Natural killer cell treated with Interleukin-12 subunit alpha and Interleukin-12 subunit beta and Interleukin-15 and Interleukin-18, amount 100 ng/mL, for 72 hours (primary cell): Measurements from ENCODE around the gene CLDN22. TPM values are rescaled to one million over a fixed set of nuclear protein-coding genes. Genes with fewer than 3 reads are reported as not detected.

Source experiments
- ATAC-seq, 2 donors: fragments of 150-1000 bp; cut with Tn5 transposase in 1 of 2; sonication (Bioruptor Pico), chemical (Tn5 transposase) in 1 of 2; 2 replicates each; pipeline ENCODE4 v1.10.0; 2021
- DNase-seq: peaks from one replicate; pipeline ENCODE4 v3.0.0; 2022; ENCODE audit warnings: low spot score
- H3K27ac Mint-ChIP-seq, 2 donors: 1 replicate in 1 of 2; 2 replicates in 1 of 2; pipeline ENCODE4 v1.8.0; 2022; ENCODE audit warnings: mixed read lengths in 2 of 2, mild to moderate bottlenecking in 1 of 2, moderate library complexity in 1 of 2
- H3K27me3 Mint-ChIP-seq, 2 donors: 1 replicate in 1 of 2; 2 replicates in 1 of 2; pipeline ENCODE4 v1.8.0; 2022; ENCODE audit warnings: mixed read lengths in 2 of 2
- H3K36me3 Mint-ChIP-seq: one replicate; pipeline ENCODE4 v1.8.0; 2022; ENCODE audit warnings: mixed read lengths
- H3K4me1 Mint-ChIP-seq, 2 donors: 1 replicate in 1 of 2; 2 replicates in 1 of 2; pipeline ENCODE4 v1.8.0; 2022; ENCODE audit warnings: low read depth in 2 of 2, mixed read lengths in 2 of 2, mild to moderate bottlenecking in 1 of 2
- H3K4me3 Mint-ChIP-seq: one replicate; pipeline ENCODE4 v1.8.0; 2022; ENCODE audit warnings: mixed read lengths
- H3K9me3 Mint-ChIP-seq: 2 replicates; pipeline ENCODE4 v1.8.0; 2022; ENCODE audit warnings: mixed read lengths
- total RNA-seq, 2 donors: library from RNA; stranded (reverse); gene quantifications; one replicate each; pipeline ENCODE4 v1.2.3, GENCODE V29; 2022

CLDN22 gene
- total RNA-seq: not detected

DNA sequence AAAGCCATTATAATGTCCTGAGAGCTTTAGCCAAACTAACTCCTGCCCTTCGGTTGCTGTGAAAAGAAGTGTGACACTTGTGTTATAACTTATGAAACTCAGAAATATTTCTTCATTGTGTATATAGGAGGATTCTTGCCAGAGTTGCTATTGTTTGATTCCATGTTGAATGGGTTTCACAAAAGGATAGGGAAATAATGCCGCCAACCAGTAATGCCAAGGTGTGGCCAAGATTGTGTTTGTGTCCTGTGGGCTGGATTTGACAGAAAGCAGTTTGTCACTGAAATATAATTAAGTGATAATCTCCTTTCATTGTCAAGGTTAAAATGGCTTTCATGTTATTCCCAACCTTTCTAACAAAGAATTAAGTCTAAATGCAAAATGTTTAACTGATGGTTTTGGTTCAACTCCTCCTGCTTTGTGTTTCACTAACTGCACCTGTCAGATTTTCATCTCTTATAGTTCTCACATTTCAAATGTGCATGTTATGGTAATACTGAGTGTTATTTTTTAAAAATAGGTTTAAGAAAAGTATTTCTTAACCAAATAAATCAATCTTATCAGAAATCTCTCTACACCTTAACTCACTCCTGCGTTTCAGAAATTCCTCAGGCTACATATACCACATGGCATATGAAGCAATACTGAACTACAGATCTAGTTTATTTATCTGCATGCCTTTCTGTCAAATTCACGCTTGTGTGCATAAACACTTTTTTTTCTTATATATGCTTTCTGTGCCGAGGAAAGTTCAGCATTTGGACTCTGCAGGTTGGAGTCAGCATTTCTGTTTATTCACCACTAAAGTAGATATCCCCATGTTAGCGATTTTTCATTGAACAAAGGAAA, at the start of gene CLDN22:
Gene CLDN22 (minus strand): TSS at position 66 of the 849 bp plus-strand sequence. CDS start 58 bp downstream, at position 8.
- ATAC-seq: no peak
- Mint-ChIP-seq H3K4me3 (peak within 1 kb of the TSS; percentile 57), H3K36me3 (no peaks in the 10 kb centered on the region), H3K27ac (peak within 1 kb of the TSS; percentile 14 to 72), H3K4me1 (peaks cover 19 to 22% of the 10 kb centered on the region in 2 donors), H3K9me3 (no peaks in the 10 kb centered on the region), H3K27me3 (peaks cover 5 to 21% of the 10 kb centered on the region in 2 donors)
- DNase-seq: no peak

DNA sequence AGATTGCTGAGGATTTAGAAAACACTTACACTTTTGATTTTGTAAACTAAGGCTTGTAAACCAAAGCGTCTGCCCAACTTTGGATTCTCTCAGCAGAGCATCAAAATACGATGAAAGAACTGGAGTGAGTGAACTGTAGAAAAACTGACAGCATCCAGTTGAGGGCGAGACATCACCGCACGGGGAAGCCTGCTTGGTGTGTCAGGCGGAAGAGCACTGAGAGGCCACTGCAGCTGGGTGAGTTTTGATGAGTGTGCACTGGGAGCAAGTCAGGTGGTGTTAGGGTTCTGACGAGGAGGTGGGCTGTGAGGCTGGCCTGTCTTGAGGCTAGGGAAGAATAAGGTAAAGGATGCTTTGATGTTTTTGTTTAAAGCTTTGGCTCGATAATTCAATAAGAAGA, 49.0 kb upstream of the CLDN22 start:
- Mint-ChIP-seq H3K27me3 (peaks cover 0 to 12% of the 10 kb centered on the region in 2 donors), H3K4me3 (no peak overlapping the region), H3K9me3 (no peaks in the 10 kb centered on the region), H3K36me3 (peaks cover 4% of the 10 kb centered on the region), H3K27ac (no peak overlapping the region), H3K4me1 (no peaks in the 10 kb centered on the region)
- peak; percentile 13 for DNase-seq
- ATAC-seq: no peak

DNA sequence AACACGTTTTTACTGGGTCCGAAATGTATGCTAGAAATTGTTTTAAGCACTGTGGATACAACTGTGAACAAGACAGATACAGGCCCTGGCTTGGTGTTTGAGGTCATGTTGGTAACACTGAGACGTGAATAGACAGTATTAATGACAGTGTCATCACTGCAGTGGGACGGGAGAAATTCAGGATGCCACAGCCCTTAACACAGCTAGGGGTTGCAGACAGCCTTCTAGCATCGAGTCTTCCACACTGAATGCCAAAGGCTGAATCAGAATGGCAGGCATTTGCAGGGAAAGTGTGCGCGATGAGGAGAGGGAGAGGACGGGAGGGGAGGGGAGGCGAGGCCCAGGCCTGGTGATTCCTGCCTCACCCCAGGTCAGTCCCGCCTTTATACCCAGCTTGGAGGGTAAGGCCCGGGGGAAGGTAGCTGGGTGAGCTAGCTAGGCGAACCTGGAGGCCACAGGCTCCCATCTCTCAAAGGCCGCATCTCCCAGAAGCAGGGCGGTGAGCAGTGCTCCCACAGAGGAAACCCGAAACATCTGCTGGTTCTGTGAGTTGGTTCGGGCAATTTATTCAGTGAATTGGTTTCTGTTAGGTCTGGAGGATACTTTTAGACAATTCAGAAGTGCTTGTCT, 46.2 kb upstream of the CLDN22 start:
- DNase-seq: peak; percentile 35
- Mint-ChIP-seq H3K27me3 (peaks cover 0 to 12% of the 10 kb centered on the region in 2 donors), H3K27ac (no peak overlapping the region), H3K9me3 (no peaks in the 10 kb centered on the region), H3K4me3 (no peak overlapping the region), H3K4me1 (no peaks in the 10 kb centered on the region), H3K36me3 (no peaks in the 10 kb centered on the region)
- no peak for ATAC-seq

DNA sequence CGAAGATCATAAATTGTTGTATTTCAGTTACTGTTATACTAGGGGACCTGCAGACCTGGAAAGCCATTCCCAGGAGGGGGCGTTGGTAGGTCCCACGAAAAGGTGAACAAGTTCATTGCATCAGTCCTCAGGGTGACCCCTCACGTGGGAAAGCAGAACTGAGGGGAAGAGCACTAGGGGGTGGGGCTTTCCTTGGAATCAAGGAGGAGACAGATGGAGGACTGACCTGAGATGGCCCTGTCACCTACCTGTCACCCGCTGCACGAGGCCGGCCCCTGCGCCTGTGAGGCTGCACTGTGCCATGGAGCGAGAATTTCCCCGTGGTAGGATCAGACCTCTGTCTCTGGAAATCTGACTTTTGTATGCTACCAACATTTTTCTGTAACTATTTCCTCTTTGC, 43.9 kb upstream of the CLDN22 start:
- Mint-ChIP-seq H3K27me3 (peaks cover 0 to 9% of the 10 kb centered on the region in 2 donors), H3K27ac (no peak overlapping the region), H3K4me1 (no peaks in the 10 kb centered on the region), H3K36me3 (no peaks in the 10 kb centered on the region), H3K9me3 (no peaks in the 10 kb centered on the region), H3K4me3 (no peak overlapping the region)
- no peak for ATAC-seq
- DNase-seq: peak; percentile 20

DNA sequence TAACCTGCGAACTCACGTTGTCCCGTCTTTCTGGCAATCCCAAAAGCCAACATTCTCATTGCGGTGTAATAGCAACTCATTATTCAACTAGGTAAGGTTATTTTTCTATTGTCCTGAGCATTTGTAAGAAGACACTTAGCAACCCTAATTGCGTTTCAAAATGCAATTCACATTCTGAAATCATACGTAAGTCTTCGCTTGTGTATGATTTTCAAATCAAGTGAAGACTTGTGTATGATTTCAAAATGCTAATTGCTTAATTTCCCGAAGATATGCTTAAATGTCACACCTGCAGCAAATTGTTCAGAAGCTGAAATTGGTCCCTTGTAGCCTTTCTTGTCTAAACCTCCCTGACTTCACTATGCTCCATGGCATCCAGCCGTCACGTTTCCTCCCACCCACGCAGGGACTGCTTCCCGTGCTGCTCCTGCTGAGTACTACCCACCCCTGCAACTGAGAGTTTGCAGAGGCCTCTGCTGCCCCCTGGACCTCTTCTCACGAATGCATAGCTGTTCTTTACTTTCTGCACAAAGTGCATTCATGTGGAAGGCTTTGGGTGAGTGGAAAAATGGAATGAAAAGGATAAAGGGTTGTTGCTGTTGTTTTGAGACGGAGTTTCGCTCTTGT, 43.0 kb upstream of the CLDN22 start:
- H3K4me1 Mint-ChIP-seq: no peaks in the 10 kb centered on the region
- no peak overlapping the region for H3K27ac Mint-ChIP-seq
- H3K4me3 Mint-ChIP-seq: no peak overlapping the region
- DNase-seq (peak; percentile 44), ATAC-seq (no peak)
- no peaks in the 10 kb centered on the region for H3K9me3 Mint-ChIP-seq
- H3K27me3 Mint-ChIP-seq: peaks cover 0 to 9% of the 10 kb centered on the region in 2 donors
- no peaks in the 10 kb centered on the region for H3K36me3 Mint-ChIP-seq

DNA sequence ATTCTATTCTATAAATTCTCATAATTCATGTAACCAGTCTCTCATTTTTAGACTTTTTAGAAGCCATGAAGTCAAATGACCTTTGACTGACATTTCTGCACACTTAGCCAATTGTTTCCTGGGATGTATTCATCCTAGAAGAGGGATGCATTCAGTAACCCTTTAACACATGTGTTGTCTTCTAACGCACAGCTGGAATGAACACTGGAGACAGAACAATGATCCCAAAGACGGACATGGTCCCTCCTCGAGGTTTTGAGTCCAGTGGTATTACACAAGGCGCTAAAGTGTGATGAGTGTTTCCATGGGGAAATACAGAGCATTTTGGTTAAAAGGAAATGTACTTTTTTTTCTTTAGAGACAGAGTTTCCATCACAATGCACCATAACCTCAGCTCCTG, 42.0 kb upstream of the CLDN22 start:
- H3K36me3 Mint-ChIP-seq: no peaks in the 10 kb centered on the region
- no peak overlapping the region for H3K4me3 Mint-ChIP-seq
- DNase-seq (peak; percentile 10), ATAC-seq (no peak)
- H3K4me1 Mint-ChIP-seq: no peaks in the 10 kb centered on the region
- H3K27ac Mint-ChIP-seq: no peak overlapping the region
- peaks cover 0 to 13% of the 10 kb centered on the region in 2 donors for H3K27me3 Mint-ChIP-seq
- no peaks in the 10 kb centered on the region for H3K9me3 Mint-ChIP-seq

DNA sequence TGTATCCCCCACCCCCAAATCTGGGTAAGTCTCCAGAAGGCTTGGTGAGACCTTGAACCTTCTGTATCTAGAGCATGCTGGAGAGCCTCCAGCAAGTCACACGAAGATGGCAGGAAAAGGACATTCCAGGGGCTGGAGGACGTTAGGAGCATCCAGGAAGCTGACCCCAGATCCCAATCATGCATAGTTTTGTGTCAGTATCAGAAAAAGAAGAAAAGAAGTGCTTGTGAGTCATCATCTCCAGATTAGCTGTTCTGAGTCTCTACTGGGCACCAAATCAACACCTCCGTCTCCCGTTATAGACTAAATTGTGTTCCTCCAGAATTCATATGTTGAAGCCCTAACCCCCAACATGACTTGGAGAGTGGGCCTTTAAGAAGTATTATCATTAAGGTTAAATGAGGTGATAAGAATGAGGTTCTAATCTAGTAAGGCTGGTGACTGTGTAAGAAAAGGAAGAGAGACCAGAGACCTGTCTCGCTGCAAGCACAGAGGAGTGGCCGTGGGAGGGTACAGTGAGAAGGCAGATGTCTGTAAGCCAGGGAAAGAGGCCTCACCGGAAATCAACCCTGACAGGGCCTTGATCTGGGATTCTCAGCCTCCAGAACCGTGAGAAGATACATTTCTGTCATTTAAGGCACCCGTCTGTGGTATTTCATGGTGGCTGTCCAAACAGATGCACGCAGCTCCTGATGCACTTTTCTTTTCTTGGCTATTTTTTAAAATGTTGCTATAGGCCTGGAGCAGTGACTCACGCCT, 40.3 kb upstream of the CLDN22 start:
- Mint-ChIP-seq H3K36me3 (no peaks in the 10 kb centered on the region), H3K27me3 (peaks cover 0 to 13% of the 10 kb centered on the region in 2 donors), H3K9me3 (no peaks in the 10 kb centered on the region), H3K4me3 (no peak overlapping the region), H3K4me1 (no peaks in the 10 kb centered on the region), H3K27ac (no peak overlapping the region)
- ATAC-seq: no peak
- DNase-seq: no peak

DNA sequence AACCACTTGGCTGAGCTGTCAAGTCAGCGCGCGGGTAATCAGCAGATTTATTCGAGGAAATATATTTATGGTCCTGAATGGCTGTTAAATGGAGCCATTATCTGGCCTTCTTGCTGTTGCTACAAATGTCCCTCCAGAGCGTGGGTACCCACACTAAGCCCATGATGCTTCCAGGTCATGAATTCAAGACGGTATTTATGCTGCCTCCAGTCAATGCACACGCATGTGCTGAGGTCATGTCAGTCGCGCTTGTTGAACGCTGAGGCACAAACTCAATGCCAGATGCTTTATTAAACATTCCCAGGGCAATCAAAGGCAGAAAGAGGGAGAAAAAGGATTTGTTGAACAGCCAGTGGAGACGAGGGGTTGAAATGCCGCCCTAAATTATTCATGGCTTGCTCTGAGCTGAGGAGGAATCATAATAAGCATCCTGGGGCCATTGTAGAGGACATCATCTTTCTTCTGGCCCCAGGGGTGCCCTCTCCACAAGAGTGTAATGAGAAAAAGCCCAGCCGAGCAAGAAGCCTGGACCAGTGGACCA, 38.2 kb upstream of the CLDN22 start:
- H3K36me3 Mint-ChIP-seq: no peaks in the 10 kb centered on the region

DNA sequence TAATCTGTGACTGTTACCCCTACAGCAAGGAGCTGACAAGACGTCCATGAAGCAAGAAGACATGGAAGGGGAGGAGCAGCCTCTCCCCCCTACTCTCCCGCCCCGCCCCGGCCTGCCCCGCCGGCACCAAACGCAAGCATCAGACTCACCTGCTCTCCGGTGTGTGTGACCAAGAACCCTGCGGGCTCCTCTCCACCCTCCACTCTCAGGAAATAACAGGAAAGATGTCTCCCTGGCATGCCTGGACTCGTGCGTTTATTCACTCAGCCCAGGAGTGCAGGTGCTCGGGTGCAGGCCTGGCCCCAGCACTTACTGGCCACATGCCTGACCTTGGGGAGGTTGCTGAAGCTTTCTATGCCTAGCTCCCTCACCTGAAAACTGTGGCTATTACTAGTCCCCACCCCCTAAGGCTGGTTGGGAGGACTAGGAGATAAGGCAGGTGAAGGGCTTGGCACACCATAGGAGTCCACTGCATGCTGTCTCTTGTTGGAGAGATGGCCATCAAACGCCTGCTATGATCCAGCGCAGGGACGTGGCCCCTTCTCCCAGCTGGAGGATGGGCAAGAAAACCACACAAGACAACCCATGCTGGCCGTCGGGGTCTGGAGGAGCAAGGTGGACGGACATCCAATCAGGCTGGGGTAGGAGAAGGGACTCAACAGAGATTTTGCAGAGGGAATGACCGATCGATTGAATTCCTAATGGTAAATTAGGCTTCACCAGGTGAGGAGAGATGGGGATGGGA, 37.0 kb upstream of the CLDN22 start:
- H3K36me3 Mint-ChIP-seq: no peaks in the 10 kb centered on the region

More for the DNA sequence above, 38.2 kb upstream of the CLDN22 start:
- Mint-ChIP-seq H3K27ac (no peak overlapping the region), H3K4me3 (no peak overlapping the region), H3K9me3 (no peaks in the 10 kb centered on the region), H3K27me3 (peaks cover 0 to 9% of the 10 kb centered on the region in 2 donors), H3K4me1 (no peaks in the 10 kb centered on the region)
- no peak for ATAC-seq
- DNase-seq: no peak

DNA sequence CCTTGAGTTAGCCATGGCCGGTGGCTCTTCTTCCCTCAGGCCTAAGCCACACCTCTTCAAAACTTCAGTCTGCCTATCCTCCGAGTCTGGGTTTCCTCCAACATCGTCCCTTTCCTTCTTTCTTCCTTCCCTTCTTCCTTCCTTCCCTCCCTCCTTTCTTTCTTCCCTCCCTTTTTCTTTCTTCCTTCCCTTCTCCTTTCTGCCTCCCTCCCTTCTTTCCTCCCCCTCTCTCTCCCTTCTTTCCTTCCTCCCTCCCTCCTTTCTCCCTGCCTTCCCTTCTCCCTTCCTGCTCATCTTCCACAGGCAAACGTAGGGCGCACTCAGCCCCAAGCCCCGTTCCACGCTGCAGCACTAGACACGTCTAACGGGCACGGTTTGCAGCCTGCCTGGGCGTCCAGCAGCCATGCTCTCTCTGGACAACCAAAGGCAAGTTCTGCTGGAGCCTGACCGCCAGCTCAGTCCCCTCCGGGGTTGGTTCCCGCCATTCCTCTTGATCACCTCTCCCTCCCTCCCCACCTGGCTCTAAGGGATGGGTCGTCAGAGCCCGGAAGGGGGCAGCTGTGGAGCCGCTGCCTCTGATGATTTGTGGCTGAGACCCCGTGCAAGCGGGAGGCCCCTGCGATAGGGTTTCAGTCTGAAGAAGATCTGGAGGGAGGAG, 36.2 kb upstream of the CLDN22 start:
- H3K9me3 Mint-ChIP-seq: no peaks in the 10 kb centered on the region
- no peak overlapping the region for H3K27ac Mint-ChIP-seq

More for the DNA sequence above, 37.0 kb upstream of the CLDN22 start:
- peak overlapping the region in 1 of 2 donors; percentile 6 for H3K27ac Mint-ChIP-seq
- peaks cover 0 to 9% of the 10 kb centered on the region in 2 donors for H3K27me3 Mint-ChIP-seq
- DNase-seq: peak; percentile 23
- ATAC-seq: no peak
- no peak overlapping the region for H3K4me3 Mint-ChIP-seq
- H3K9me3 Mint-ChIP-seq: no peaks in the 10 kb centered on the region
- no peaks in the 10 kb centered on the region for H3K4me1 Mint-ChIP-seq

DNA sequence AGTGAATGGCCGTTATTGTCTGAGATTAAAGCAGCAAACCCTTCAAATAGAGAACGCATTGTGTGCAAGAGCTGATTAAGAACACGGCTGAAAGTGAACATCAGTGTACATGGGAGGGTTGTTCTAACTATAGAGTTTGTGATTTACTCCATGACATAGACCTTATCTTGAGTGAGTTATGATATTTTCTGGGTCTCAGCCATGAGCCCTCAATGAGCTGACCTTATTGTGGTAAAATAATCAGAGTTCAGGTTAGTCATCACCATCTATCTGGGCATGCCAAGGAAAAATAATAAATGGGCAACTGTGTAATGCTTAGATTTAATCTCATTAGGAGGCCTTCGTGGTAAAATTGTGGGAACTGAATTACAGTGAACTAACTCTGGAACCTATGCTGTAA, 35.3 kb upstream of the CLDN22 start:
- Mint-ChIP-seq H3K4me1 (peaks cover 4 to 5% of the 10 kb centered on the region in 2 donors), H3K27me3 (peaks cover 6 to 18% of the 10 kb centered on the region in 2 donors), H3K36me3 (peaks cover 4% of the 10 kb centered on the region), H3K27ac (no peak overlapping the region), H3K4me3 (no peak overlapping the region), H3K9me3 (peaks cover 2% of the 10 kb centered on the region)
- DNase-seq (no peak), ATAC-seq (no peak)

More for the DNA sequence above, 36.2 kb upstream of the CLDN22 start:
- Mint-ChIP-seq H3K4me3 (no peak overlapping the region), H3K36me3 (no peaks in the 10 kb centered on the region), H3K4me1 (no peaks in the 10 kb centered on the region), H3K27me3 (peaks cover 0 to 12% of the 10 kb centered on the region in 2 donors)
- DNase-seq: peak; percentile 38
- ATAC-seq: no peak

DNA sequence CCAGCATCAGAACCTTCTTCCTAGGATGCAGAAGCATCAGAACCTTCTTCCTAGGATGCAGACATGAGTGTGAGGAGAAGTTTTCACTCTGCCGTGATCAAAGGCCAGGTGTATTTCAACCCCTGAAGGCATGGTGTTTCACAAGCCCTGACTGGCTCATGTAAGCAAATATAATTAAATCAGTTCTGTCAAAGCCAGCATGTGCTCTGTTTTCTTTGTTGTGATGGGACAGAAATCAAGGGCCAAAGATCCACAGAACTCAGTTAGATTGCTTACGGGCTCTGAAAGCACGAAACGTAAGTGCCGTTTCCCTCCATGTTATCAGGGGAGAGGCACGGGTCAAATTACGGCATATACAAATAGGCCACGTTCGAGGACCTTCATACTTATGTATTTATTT, 34.1 kb upstream of the CLDN22 start:
- Mint-ChIP-seq H3K27ac (no peak overlapping the region), H3K4me1 (peaks cover 10 to 12% of the 10 kb centered on the region in 2 donors), H3K27me3 (peaks cover 9 to 20% of the 10 kb centered on the region in 2 donors), H3K9me3 (peaks cover 3% of the 10 kb centered on the region), H3K4me3 (no peak overlapping the region), H3K36me3 (peaks cover 6% of the 10 kb centered on the region)
- peak; percentile 8 for DNase-seq
- ATAC-seq: no peak
